GM12892 (cell line): Measurements from ENCODE around the gene MND1.

Experiments
- POLR2A ChIP-seq: IDR thresholded peaks from 2 replicates; pipeline ENCODE4 v1.6.1; 2011; ENCODE audit warnings: low read depth, low read length, control low read depth
- POLR2AphosphoS5 ChIP-seq: IDR thresholded peaks from 2 replicates; pipeline ENCODE4 v1.6.1; 2011; ENCODE audit warnings: low read depth, low read length, control low read depth
- TAF1 ChIP-seq: IDR thresholded peaks from 2 replicates; pipeline ENCODE4 v1.6.1; 2011; ENCODE audit warnings: low read depth, mild to moderate bottlenecking, control low read depth, low read length, borderline replicate concordance

DNA sequence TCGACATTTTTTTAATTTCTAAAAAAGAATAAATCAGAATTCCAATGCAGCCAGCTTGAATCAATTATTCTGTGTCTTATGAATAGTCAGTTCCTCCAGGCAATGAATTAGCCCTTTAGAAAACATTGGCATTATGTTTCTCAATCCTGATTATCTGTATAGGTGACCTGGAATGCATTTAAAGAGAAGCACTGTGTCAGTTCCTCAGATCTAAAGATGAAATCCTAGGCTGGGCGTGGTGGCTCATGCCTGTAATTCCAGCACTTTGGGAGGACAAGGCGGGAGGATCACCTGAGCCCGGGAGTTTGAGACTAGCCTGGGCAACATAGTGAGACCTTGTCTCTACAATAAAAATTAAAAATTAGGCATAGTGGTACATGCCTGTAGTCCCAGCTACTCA is 43.5 kb downstream of the MND1 start:
- no peak for TF ChIP-seq POLR2AphosphoS5
- TF ChIP-seq TAF1 = no peak
- TF ChIP-seq POLR2A = no peak
